Osteoblast (primary cell): ENCODE data around the gene RTP3. TPM values are rescaled to one million over a fixed set of nuclear protein-coding genes. Genes with fewer than 3 reads are reported as not detected.

Source experiments
- DNase-seq: peaks from one replicate; pipeline ENCODE4 v3.0.0; 2011; ENCODE audit warnings: low spot score, mixed read lengths; ENCODE audit not compliant: insufficient read length; ENCODE audit errors: missing footprints
- H2AFZ ChIP-seq: 2 replicates; pipeline ENCODE4 v1.6.0; 2011; ENCODE audit warnings: mild to moderate bottlenecking, low read length
- H3K27ac ChIP-seq: 2 replicates; pipeline ENCODE4 v1.5.1; 2011; ENCODE audit warnings: mild to moderate bottlenecking, low read depth, low read length, moderate library complexity
- H3K27me3 ChIP-seq: 2 replicates; pipeline ENCODE4 v1.6.0; 2012; ENCODE audit warnings: mild to moderate bottlenecking, control low read depth, inconsistent platforms, low read length, moderate library complexity; ENCODE audit not compliant: insufficient read depth
- H3K36me3 ChIP-seq: 2 replicates; pipeline ENCODE4 v1.5.1; 2011; ENCODE audit warnings: mild to moderate bottlenecking, low read length, control low read depth, moderate library complexity; ENCODE audit not compliant: insufficient read depth
- H3K4me1 ChIP-seq: 2 replicates; pipeline ENCODE4 v1.5.1; 2011; ENCODE audit warnings: mild to moderate bottlenecking, low read length, control low read depth, moderate library complexity; ENCODE audit not compliant: insufficient read depth
- H3K4me2 ChIP-seq: 2 replicates; pipeline ENCODE4 v1.6.0; 2011; ENCODE audit warnings: mild to moderate bottlenecking, low read length; ENCODE audit not compliant: insufficient read depth
- H3K4me3 ChIP-seq: fragments of 200-600 bp; sonication (generic); 3 replicates; pipeline ENCODE4 v1.5.1; 2012; ENCODE audit warnings: mild to moderate bottlenecking, low read length, inconsistent platforms; ENCODE audit not compliant: insufficient read depth
- H3K79me2 ChIP-seq: 2 replicates; pipeline ENCODE4 v1.6.0; 2012; ENCODE audit warnings: mild to moderate bottlenecking, low read length, control low read depth, inconsistent platforms; ENCODE audit not compliant: insufficient read depth
- H3K9me3 ChIP-seq: 2 replicates; pipeline ENCODE4 v1.5.1; 2011; ENCODE audit warnings: low read depth, low read length, control low read depth
- H4K20me1 ChIP-seq: 2 replicates; pipeline ENCODE4 v1.6.0; 2012; ENCODE audit warnings: mild to moderate bottlenecking, low read length, control low read depth; ENCODE audit not compliant: insufficient read depth
- total RNA-seq: library from RNA; depleted of rRNA; stranded (reverse); fragments of >200 nt; gene quantifications from 2 replicates; pipeline ENCODE4 v1.2.3, GENCODE V29; 2012
- TF ChIP-seq, protein P1 (sequence below): IDR thresholded peaks from 2 replicates; pipeline ENCODE4 v1.5.1; 2011; ENCODE audit warnings: mild to moderate bottlenecking, low read depth, low read length, moderate library complexity; ENCODE audit errors: extremely low read depth

The RTP3 gene
- total RNA-seq, 1 donor, result not detected

DNA sequence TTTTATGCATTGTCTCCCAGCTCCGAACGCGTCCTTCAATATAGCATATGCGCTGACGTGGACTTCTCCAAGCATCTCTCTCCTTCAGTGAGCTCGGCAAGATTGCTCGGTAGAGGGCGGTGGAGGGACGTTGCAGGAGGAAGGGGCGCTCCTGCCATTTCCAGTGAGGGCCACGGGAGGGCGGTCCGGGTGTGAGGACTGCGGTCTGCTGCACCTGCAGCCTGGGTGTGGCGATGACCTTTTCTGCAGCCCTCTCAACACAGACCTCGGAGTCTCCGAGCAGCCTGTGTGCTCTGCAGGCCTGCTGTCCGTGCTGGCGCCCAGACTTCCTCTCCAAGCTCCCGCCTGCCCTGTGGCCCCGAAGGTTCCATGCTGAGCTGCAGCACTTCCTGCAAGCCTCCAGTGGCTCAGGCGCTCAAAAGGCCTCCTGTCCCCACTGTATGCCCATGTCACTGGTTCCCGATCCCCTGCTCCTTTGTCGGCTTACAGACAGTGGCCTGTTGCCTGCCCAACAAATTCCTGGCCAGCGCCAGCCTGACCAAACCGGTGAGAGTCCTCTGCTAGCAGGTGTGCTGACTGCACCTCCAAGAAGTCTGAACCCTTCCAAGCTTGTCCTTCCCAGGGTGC lies 8.9 kb upstream of the RTP3 start:
- Histone ChIP-seq H3K9me3 (no peaks in the 10 kb centered on the region), H2AFZ (no peak overlapping the region), H3K36me3 (no peaks in the 10 kb centered on the region), H3K27ac (peak overlapping the region; percentile 72), H4K20me1 (no peaks in the 10 kb centered on the region), H3K79me2 (no peaks in the 10 kb centered on the region), H3K4me2 (peak overlapping the region; percentile 26), H3K27me3 (peaks cover 7% of the 10 kb centered on the region), H3K4me3 (no peak overlapping the region), H3K4me1 (peaks cover 37% of the 10 kb centered on the region)
- TF ChIP-seq, protein P1, sequence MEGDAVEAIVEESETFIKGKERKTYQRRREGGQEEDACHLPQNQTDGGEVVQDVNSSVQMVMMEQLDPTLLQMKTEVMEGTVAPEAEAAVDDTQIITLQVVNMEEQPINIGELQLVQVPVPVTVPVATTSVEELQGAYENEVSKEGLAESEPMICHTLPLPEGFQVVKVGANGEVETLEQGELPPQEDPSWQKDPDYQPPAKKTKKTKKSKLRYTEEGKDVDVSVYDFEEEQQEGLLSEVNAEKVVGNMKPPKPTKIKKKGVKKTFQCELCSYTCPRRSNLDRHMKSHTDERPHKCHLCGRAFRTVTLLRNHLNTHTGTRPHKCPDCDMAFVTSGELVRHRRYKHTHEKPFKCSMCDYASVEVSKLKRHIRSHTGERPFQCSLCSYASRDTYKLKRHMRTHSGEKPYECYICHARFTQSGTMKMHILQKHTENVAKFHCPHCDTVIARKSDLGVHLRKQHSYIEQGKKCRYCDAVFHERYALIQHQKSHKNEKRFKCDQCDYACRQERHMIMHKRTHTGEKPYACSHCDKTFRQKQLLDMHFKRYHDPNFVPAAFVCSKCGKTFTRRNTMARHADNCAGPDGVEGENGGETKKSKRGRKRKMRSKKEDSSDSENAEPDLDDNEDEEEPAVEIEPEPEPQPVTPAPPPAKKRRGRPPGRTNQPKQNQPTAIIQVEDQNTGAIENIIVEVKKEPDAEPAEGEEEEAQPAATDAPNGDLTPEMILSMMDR, result peak; percentile 99
- DNase-seq, result peak; percentile 98

DNA sequence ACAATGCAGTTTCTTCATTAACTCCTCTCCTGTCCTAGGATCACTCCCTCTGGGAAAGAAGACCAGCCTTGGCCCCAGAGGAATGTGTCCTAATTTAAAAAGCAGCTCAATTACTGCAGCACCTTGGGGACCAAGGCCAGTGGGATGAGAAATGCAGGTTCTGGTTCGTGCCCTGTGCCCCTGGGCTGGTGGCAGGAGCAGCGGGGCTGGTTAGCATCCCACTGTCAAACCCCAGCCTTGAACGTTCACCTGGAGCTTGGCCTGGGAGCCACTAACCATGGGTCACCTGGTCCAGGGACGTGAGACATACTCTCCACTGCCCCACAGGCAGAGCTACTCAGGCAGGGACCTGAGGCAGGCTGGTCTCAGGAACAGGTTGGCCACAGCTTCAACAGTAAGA lies 8.4 kb upstream of the RTP3 start:
- Histone ChIP-seq H3K4me3 (no peak overlapping the region), H2AFZ (no peak overlapping the region), H3K9me3 (no peaks in the 10 kb centered on the region), H3K27me3 (peaks cover 7% of the 10 kb centered on the region), H3K4me2 (no peak overlapping the region), H3K79me2 (no peaks in the 10 kb centered on the region), H3K36me3 (no peaks in the 10 kb centered on the region), H3K27ac (peak overlapping the region; percentile 72), H4K20me1 (no peaks in the 10 kb centered on the region), H3K4me1 (peaks cover 37% of the 10 kb centered on the region)
- no peak for DNase-seq
- TF ChIP-seq, protein P1, result no peak

DNA sequence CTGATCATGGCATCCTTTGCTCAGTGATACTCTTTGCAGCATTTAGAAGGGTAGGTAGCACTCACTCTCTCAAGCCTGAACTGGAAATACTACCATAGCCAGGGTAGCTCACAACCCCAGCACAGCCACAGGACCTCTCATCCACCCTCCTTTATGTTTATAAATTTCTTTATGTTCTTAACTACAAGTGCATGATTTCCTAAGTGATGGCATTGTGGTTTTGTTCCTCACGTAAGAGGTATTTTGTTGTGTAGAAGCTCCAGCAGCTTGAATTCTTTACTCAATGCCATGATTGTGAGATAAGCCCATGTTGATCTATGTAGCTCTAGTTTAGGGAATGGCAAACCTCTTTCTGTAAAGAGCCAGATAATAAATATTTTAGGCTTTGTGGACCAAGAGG lies 7.9 kb upstream of the RTP3 start:
- Histone ChIP-seq H3K4me2 (no peak overlapping the region), H3K27me3 (peaks cover 7% of the 10 kb centered on the region), H3K9me3 (no peaks in the 10 kb centered on the region), H3K4me1 (peaks cover 37% of the 10 kb centered on the region), H4K20me1 (no peaks in the 10 kb centered on the region), H3K27ac (peak overlapping the region; percentile 72), H3K79me2 (no peaks in the 10 kb centered on the region), H3K4me3 (no peak overlapping the region), H2AFZ (no peak overlapping the region), H3K36me3 (no peaks in the 10 kb centered on the region)
- DNase-seq, result no peak
- TF ChIP-seq, protein P1, result no peak

DNA sequence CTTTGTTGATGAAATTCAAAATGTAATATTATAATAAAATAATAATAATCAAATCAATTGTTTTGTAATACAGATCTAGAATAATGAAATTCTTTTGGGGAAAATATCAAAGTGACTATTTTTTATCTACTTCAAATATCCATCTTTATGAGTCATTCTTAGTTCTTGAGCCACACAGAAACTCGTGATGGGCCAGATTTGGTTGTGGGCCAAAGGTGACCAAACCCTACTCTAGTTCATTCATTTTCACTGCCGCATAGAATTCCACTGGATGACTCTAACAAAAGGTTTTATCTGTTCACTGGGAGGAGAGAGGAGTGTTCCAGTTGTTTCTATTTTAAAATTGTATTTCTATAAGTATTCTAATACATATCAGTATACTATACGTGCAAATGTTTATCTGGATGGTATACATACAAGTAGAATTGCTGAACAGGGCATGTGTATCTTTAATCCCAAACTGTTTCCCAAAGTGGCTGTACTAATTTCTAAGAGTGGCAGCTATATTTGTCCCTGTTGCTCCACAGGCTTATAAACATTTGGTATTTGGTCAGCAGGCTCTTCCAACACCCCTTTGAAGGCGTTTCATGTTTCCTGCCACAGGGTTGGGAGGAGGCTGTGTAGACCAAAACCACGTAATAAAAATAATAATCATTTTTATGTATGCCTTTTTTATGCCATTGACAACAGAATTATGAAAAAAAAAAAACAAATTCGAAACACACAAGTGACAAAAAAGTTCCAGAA lies 7.3 kb upstream of the RTP3 start:
- Histone ChIP-seq H3K27ac (peak overlapping the region; percentile 72), H3K27me3 (peaks cover 7% of the 10 kb centered on the region), H3K79me2 (no peaks in the 10 kb centered on the region), H3K4me2 (peak overlapping the region; percentile 7), H3K9me3 (no peaks in the 10 kb centered on the region), H3K4me3 (no peak overlapping the region), H2AFZ (peak overlapping the region; percentile 72), H3K36me3 (no peaks in the 10 kb centered on the region), H4K20me1 (no peaks in the 10 kb centered on the region), H3K4me1 (peaks cover 37% of the 10 kb centered on the region)
- DNase-seq, result peak; percentile 94
- TF ChIP-seq, protein P1, result no peak
